Mammary epithelial cell (primary cell): ENCODE measurements around the gene BRIP1.

Experiments
- EZH2 ChIP-seq: IDR thresholded peaks from 2 replicates; pipeline ENCODE4 v1.6.1; 2012; ENCODE audit warnings: low read length, inconsistent platforms, borderline replicate concordance
- TF ChIP-seq, protein P1 (sequence below), 2 donors: IDR thresholded peaks in 1 of 2; conservative IDR thresholded peaks in 1 of 2; 2 replicates each; pipeline ENCODE4 v1.5.1; 2011 to 2012; ENCODE audit warnings: inconsistent platforms in 2 of 2, low read length in 2 of 2, mild to moderate bottlenecking in 2 of 2, control low read depth in 1 of 2, low read depth in 1 of 2; ENCODE audit not compliant: insufficient read depth in 1 of 2; ENCODE audit errors: extremely low read depth in 1 of 2

DNA sequence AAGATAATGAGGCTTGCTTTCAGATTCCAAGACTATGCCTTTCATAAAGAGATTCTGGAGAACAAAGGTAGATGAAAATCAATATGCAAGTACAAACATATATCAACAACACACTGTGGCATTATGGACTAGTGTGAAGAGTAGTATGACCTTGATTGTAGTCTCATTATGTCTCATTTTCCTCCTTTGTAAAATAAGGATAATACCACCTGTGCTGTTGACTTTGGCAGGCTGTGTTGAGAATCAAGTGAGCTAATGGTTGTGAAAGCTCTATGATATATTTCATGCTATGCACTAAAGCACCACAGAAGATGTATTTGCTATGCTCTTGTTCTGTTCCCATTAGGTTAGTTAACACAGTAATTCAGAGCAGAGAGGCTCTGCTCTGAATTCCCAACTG is 193.8 kb downstream of the BRIP1 start:
- TF ChIP-seq, protein P1, sequence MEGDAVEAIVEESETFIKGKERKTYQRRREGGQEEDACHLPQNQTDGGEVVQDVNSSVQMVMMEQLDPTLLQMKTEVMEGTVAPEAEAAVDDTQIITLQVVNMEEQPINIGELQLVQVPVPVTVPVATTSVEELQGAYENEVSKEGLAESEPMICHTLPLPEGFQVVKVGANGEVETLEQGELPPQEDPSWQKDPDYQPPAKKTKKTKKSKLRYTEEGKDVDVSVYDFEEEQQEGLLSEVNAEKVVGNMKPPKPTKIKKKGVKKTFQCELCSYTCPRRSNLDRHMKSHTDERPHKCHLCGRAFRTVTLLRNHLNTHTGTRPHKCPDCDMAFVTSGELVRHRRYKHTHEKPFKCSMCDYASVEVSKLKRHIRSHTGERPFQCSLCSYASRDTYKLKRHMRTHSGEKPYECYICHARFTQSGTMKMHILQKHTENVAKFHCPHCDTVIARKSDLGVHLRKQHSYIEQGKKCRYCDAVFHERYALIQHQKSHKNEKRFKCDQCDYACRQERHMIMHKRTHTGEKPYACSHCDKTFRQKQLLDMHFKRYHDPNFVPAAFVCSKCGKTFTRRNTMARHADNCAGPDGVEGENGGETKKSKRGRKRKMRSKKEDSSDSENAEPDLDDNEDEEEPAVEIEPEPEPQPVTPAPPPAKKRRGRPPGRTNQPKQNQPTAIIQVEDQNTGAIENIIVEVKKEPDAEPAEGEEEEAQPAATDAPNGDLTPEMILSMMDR (conservative IDR thresholded peaks at IDR 0.05 in 1 of 2, IDR thresholded peaks at IDR 0.05 in 1 of 2; ENCODE audit: extremely low read depth in 1 of 2, insufficient read depth in 1 of 2, low read depth in 1 of 2, low read length in 2 of 2) = no peak
- no peak for TF ChIP-seq EZH2
